CD4-positive, alpha-beta T cell (primary cell): Measurements from ENCODE around the gene UNC79. TPM values are rescaled to one million over a fixed set of nuclear protein-coding genes. Genes with fewer than 3 reads are reported as not detected.

ENCODE experiments used
- ATAC-seq: fragments of 200-7000 bp; cut with Tn5 transposase; one replicate; pipeline ENCODE4 v1.10.0; 2022; ENCODE audit warnings: mild to moderate bottlenecking; ENCODE audit not compliant: poor library complexity
- CTCF ChIA-PET: fragments of 350-600 bp; sonication (Branson Sonifier 250); formaldehyde crosslinking; loops from one replicate; lab custom pipeline; 2021; ENCODE audit warnings: antibody characterized with exemption, inconsistent platforms; lab: Charles Lee
- POLR2A ChIA-PET: fragments of 350-600 bp; sonication (Branson Sonifier 250); formaldehyde crosslinking; loops from one replicate; lab custom pipeline; 2021; ENCODE audit warnings: antibody characterized with exemption, inconsistent platforms; lab: Charles Lee
- DNase-seq, 14 experiments: peaks; one replicate each; pipeline ENCODE4 v3.0.0-alpha.2; 2013 to 2020; ENCODE audit warnings: mixed read lengths in 2 of 14
- H3K27ac ChIP-seq, 2 donors: one replicate each; pipeline versions ENCODE4 v1.5.1 to v1.7.0; 2013; ENCODE audit warnings: low read length in 2 of 2, low read depth in 1 of 2, mild to moderate bottlenecking in 1 of 2
- H3K27me3 ChIP-seq, 2 experiments: 1 replicate in 1 of 2; 2 replicates in 1 of 2; pipeline versions ENCODE4 v1.6.1 to v1.7.0; 2013; ENCODE audit warnings: low read length in 2 of 2, control low read depth in 1 of 2, mild to moderate bottlenecking in 1 of 2, moderate library complexity in 1 of 2; ENCODE audit not compliant: insufficient read depth in 2 of 2, control insufficient read depth in 1 of 2
- H3K36me3 ChIP-seq: one replicate; pipeline ENCODE4 v1.6.1; 2013; ENCODE audit warnings: low read length, control low read depth; ENCODE audit not compliant: insufficient read depth
- H3K4me1 ChIP-seq: one replicate; pipeline ENCODE4 v1.6.1; 2013; ENCODE audit warnings: low read length, control low read depth; ENCODE audit not compliant: insufficient read depth
- H3K4me3 ChIP-seq: one replicate; pipeline ENCODE4 v1.5.1; 2013; ENCODE audit warnings: mild to moderate bottlenecking, low read length, moderate library complexity
- H3K9me3 ChIP-seq, 2 experiments: 1 replicate in 1 of 2; 2 replicates in 1 of 2; pipeline versions ENCODE4 v1.6.1 to v1.7.0; 2013; ENCODE audit warnings: low read length in 2 of 2, mild to moderate bottlenecking in 2 of 2, control low read depth in 1 of 2, moderate library complexity in 1 of 2; ENCODE audit not compliant: control insufficient read depth in 1 of 2, insufficient read depth in 1 of 2
- H3K27ac Mint-ChIP-seq: one replicate; pipeline ENCODE4 v1.8.0; 2020; ENCODE audit warnings: mixed read lengths
- H3K27me3 Mint-ChIP-seq: one replicate; pipeline ENCODE4 v1.8.0; 2021; ENCODE audit warnings: mixed read lengths
- H3K36me3 Mint-ChIP-seq: one replicate; pipeline ENCODE4 v1.8.0; 2021; ENCODE audit warnings: low read depth, mixed read lengths
- H3K4me1 Mint-ChIP-seq: one replicate; pipeline ENCODE4 v1.8.0; 2021; ENCODE audit warnings: low read depth, mixed read lengths
- H3K4me3 Mint-ChIP-seq: one replicate; pipeline ENCODE4 v1.8.0; 2020; ENCODE audit warnings: mild to moderate bottlenecking, mixed read lengths
- H3K9me3 Mint-ChIP-seq: one replicate; pipeline ENCODE4 v1.8.0; 2020; ENCODE audit warnings: mixed read lengths
- intact Hi-C, 2 experiments: fragments of 100-400 bp; cut with DNase I in 1 of 2; cut with micrococcal nuclease in 1 of 2; formaldehyde crosslinking; loops; one replicate each; pipeline versions ENCODE4 v1.15.1 to v1.9.0; 2023 to 2025; cut with DNase I, micrococcal nuclease
- total RNA-seq, 174 experiments: library from RNA in 2 of 174; stranded (reverse) in 2 of 174; gene quantifications; one replicate each; pipeline ENCODE4 v1.2.3 and lab custom pipeline; 2021 to 2026
- TF ChIP-seq, protein P1 (sequence below): fragments of 200-600 bp; IDR thresholded peaks from one replicate; pipeline ENCODE4 v1.8.0; 2022; ENCODE audit warnings: antibody characterized with exemption, mild to moderate bottlenecking

UNC79 gene
- total RNA-seq, 2 experiments from 2014 or later, result not detected

DNA sequence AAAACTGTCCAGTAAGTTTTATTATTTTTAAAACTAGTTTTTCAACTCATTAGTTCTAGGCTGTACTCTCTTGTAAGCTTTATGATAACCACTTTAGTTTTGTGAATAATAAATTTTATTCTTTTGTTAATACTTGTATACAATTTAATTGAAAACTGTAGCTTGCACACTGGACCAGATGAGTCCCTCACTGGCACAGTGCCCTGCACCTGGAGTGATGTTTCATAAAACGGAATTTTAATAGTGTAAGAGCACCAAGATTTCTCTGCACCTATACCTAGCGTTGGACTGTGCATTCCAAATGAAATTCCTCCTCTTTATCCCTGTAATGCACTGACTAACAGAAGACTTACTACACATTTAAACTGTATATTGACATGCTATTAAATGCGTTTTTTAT, 276.7 kb downstream of the UNC79 start:
- ATAC-seq (no peak), DNase-seq (no peak)
- Histone ChIP-seq H3K27me3 (peaks cover 11 to 15% of the 10 kb centered on the region in 2 experiments), H3K36me3 (no peaks in the 10 kb centered on the region), H3K4me1 (no peaks in the 10 kb centered on the region), H3K4me3 (no peak overlapping the region), H3K9me3 (peaks cover 0 to 1% of the 10 kb centered on the region in 2 experiments), H3K27ac (no peak overlapping the region)
- intact Hi-C loops, result no loop called here
- H3K27ac Mint-ChIP-seq, result no peak overlapping the region
- TF ChIP-seq, protein P1, sequence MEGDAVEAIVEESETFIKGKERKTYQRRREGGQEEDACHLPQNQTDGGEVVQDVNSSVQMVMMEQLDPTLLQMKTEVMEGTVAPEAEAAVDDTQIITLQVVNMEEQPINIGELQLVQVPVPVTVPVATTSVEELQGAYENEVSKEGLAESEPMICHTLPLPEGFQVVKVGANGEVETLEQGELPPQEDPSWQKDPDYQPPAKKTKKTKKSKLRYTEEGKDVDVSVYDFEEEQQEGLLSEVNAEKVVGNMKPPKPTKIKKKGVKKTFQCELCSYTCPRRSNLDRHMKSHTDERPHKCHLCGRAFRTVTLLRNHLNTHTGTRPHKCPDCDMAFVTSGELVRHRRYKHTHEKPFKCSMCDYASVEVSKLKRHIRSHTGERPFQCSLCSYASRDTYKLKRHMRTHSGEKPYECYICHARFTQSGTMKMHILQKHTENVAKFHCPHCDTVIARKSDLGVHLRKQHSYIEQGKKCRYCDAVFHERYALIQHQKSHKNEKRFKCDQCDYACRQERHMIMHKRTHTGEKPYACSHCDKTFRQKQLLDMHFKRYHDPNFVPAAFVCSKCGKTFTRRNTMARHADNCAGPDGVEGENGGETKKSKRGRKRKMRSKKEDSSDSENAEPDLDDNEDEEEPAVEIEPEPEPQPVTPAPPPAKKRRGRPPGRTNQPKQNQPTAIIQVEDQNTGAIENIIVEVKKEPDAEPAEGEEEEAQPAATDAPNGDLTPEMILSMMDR, result no peak
- H3K36me3 Mint-ChIP-seq, result no peaks in the 10 kb centered on the region
- POLR2A ChIA-PET, result no interaction called here
- no peak overlapping the region for H3K4me3 Mint-ChIP-seq
- H3K4me1 Mint-ChIP-seq, result no peaks in the 10 kb centered on the region
- peaks cover 2% of the 10 kb centered on the region for H3K9me3 Mint-ChIP-seq
- CTCF ChIA-PET, result no interaction called here
- peaks cover 20% of the 10 kb centered on the region for H3K27me3 Mint-ChIP-seq

DNA sequence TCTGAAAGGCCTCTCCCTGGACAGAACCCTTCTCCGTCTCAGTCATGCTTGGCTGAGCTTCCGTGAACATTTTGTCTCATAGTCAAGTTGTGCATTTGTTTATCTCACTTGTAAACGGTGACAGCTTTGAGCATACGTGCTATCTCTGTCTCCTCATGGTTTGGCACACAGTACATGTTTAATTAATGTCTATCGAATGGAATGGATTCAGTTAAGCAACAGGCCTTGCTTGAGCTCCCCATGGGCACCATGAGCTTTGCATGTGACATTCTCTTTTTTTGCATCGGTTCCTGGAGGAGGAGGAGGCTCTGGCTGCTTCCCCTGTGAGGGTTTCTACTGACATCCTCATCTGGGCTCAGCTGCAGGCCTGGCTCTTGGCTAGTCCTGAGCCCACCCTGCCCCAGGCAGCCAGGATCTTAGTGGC, 277.6 kb downstream of the UNC79 start:
- H3K27me3 ChIP-seq, result peaks cover 4 to 15% of the 10 kb centered on the region in 2 experiments
- POLR2A ChIA-PET, result no interaction called here
- intact Hi-C loops, result no loop called here
- H3K4me1 Mint-ChIP-seq, result no peaks in the 10 kb centered on the region
- no peaks in the 10 kb centered on the region for H3K9me3 Mint-ChIP-seq
- no peaks in the 10 kb centered on the region for H3K36me3 Mint-ChIP-seq
- no peaks in the 10 kb centered on the region for H3K36me3 ChIP-seq
- no peak for ATAC-seq
- TF ChIP-seq, protein P1, result no peak
- no peak for DNase-seq
- H3K4me3 Mint-ChIP-seq, result no peak overlapping the region
- CTCF ChIA-PET, result no interaction called here
- no peaks in the 10 kb centered on the region for H3K4me1 ChIP-seq
- H3K27ac ChIP-seq, result no peak overlapping the region
- H3K27ac Mint-ChIP-seq, result no peak overlapping the region
- peaks cover 12% of the 10 kb centered on the region for H3K27me3 Mint-ChIP-seq
- no peak overlapping the region for H3K4me3 ChIP-seq
- peaks cover 0 to 6% of the 10 kb centered on the region in 2 experiments for H3K9me3 ChIP-seq

DNA sequence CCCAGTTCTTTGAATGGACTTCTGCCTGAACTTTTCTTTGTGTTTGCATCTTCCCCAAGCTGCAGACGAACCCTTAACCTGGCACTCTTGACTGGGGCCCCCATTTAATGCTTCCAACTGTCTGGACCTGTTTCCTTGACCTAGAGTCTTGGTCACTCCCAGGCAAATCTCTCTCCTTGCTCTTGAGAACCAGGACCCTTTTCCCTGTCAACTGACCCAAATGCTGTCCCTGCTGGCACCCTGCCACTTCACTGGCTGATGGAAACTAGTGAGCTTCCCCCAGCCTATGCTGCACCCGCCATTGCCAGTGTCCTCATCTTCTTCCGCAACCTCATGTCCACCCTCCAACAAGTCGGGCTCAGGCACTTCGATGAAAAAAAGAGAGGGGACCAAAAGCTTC, 278.1 kb downstream of the UNC79 start:
- peaks cover 4 to 15% of the 10 kb centered on the region in 2 experiments for H3K27me3 ChIP-seq
- TF ChIP-seq, protein P1, result no peak
- Mint-ChIP-seq H3K4me1 (no peaks in the 10 kb centered on the region), H3K27ac (no peak overlapping the region), H3K36me3 (no peaks in the 10 kb centered on the region), H3K27me3 (peaks cover 7% of the 10 kb centered on the region), H3K9me3 (no peaks in the 10 kb centered on the region), H3K4me3 (no peak overlapping the region)
- H3K36me3 ChIP-seq, result no peaks in the 10 kb centered on the region
- POLR2A ChIA-PET, result no interaction called here
- ATAC-seq (no peak), DNase-seq (no peak)
- no peaks in the 10 kb centered on the region for H3K4me1 ChIP-seq
- H3K4me3 ChIP-seq, result no peak overlapping the region
- CTCF ChIA-PET, result no interaction called here
- H3K9me3 ChIP-seq, result peaks cover 0 to 6% of the 10 kb centered on the region in 2 experiments
- intact Hi-C loops, result no loop called here
- no peak overlapping the region for H3K27ac ChIP-seq
